Endothelial cell of umbilical vein (primary cell): ENCODE data around the gene COPS2. TPM values are rescaled to one million over a fixed set of nuclear protein-coding genes. Genes with fewer than 3 reads are reported as not detected.

ENCODE experiments used
- BruUV-seq: library from RNA; stranded (reverse); fragments of 400-500 nt; replicated peaks from 2 replicates; lab custom pipeline; 2021; lab: Mats Ljungman, UMichigan
- CTCF ChIA-PET: fragments of 300-600, 350-600 bp; sonication (Branson Sonifier 250); formaldehyde crosslinking; loops from one replicate; lab custom pipeline; 2021; ENCODE audit warnings: antibody characterized with exemption, inconsistent platforms; lab: Charles Lee
- POLR2A ChIA-PET: fragments of 300-600, 350-600 bp; sonication (Branson Sonifier 250); formaldehyde crosslinking; loops from one replicate; lab custom pipeline; 2021; ENCODE audit warnings: antibody characterized with exemption, inconsistent platforms; lab: Charles Lee
- DNase-seq: peaks from one replicate; pipeline ENCODE4 v3.0.0-alpha.2; 2011; ENCODE audit warnings: low read depth, low spot score
- FAIRE-seq: peaks from 2 replicates; lab custom pipeline; 2011; peaks lifted over from hg19 to GRCh38; lab: Jason Lieb, UNC
- H2AFZ ChIP-seq: 2 replicates; pipeline ENCODE4 v1.6.0; 2012; ENCODE audit warnings: low read depth, low read length, control low read depth, inconsistent platforms
- H3K27ac ChIP-seq: 2 replicates; pipeline ENCODE4 v1.5.1; 2011; ENCODE audit warnings: low read depth, mild to moderate bottlenecking, control low read depth, low read length, moderate library complexity; ENCODE audit not compliant: insufficient read depth
- H3K27me3 ChIP-seq, 2 experiments: 2 replicates each; pipeline versions ENCODE4 v1.6.0 to v1.6.1; 2011; ENCODE audit warnings: low read length in 2 of 2, mixed read lengths in 1 of 2; ENCODE audit not compliant: control insufficient read depth in 2 of 2, insufficient read depth in 2 of 2
- H3K36me3 ChIP-seq, 2 experiments: 2 replicates in 1 of 2; 3 replicates in 1 of 2; pipeline ENCODE4 v1.5.1; 2011; ENCODE audit warnings: low read length in 2 of 2, mild to moderate bottlenecking in 1 of 2, moderate library complexity in 1 of 2; ENCODE audit not compliant: control insufficient read depth in 2 of 2, insufficient read depth in 2 of 2; ENCODE audit errors: extremely low read depth in 1 of 2
- H3K4me1 ChIP-seq: 3 replicates; pipeline ENCODE4 v1.5.1; 2011; ENCODE audit warnings: mild to moderate bottlenecking, low read length; ENCODE audit not compliant: control insufficient read depth, insufficient read depth; ENCODE audit errors: extremely low read depth
- H3K4me2 ChIP-seq: 2 replicates; pipeline ENCODE4 v1.6.1; 2011; ENCODE audit warnings: low read length, control low read depth, mixed read lengths; ENCODE audit not compliant: insufficient read depth
- H3K4me3 ChIP-seq, 3 experiments: fragments of 200-600 bp in 1 of 3; sonication (generic), shearing (Covaris generic) in 1 of 3; replicated peaks in 1 of 3; 2 replicates each; pipeline ENCODE4 v1.5.1; 2011 to 2016; ENCODE audit warnings: control low read depth in 3 of 3, low read length in 3 of 3, mild to moderate bottlenecking in 2 of 3, inconsistent platforms in 1 of 3, low read depth in 1 of 3, moderate library complexity in 1 of 3; ENCODE audit not compliant: insufficient read depth in 1 of 3
- H3K79me2 ChIP-seq: 2 replicates; pipeline ENCODE4 v1.6.0; 2012; ENCODE audit warnings: low read length, inconsistent platforms; ENCODE audit not compliant: control insufficient read depth, insufficient read depth
- H3K9ac ChIP-seq: replicated peaks from 2 replicates; pipeline ENCODE3; 2011; ENCODE audit warnings: low read length, control low read depth; ENCODE audit not compliant: insufficient read depth; ENCODE audit errors: extremely low read depth
- H3K9me1 ChIP-seq: replicated peaks from 3 replicates; pipeline ENCODE4 v1.6.0; 2011; ENCODE audit warnings: mild to moderate bottlenecking, low read length; ENCODE audit not compliant: control insufficient read depth, insufficient read depth; ENCODE audit errors: extremely low read depth
- H3K9me3 ChIP-seq: replicated peaks from 2 replicates; pipeline ENCODE4 v1.5.1; 2012; ENCODE audit warnings: low read length, inconsistent platforms; ENCODE audit not compliant: control insufficient read depth, insufficient read depth
- H4K20me1 ChIP-seq: replicated peaks from 2 replicates; pipeline ENCODE3; 2011; ENCODE audit warnings: mild to moderate bottlenecking, low read length; ENCODE audit not compliant: control insufficient read depth, insufficient read depth; ENCODE audit errors: extremely low read depth
- CTCF ChIP-seq, 2 donors: IDR thresholded peaks; 1 replicate in 1 of 2; 2 replicates in 1 of 2; pipeline ENCODE4 v1.5.1; 2011; ENCODE audit warnings: low read length in 2 of 2, mild to moderate bottlenecking in 2 of 2, moderate library complexity in 2 of 2, control low read depth in 1 of 2, inconsistent platforms in 1 of 2, low read depth in 1 of 2; ENCODE audit not compliant: insufficient read depth in 1 of 2; ENCODE audit errors: extremely low read depth in 1 of 2
- EZH2 ChIP-seq: IDR thresholded peaks from 2 replicates; pipeline ENCODE4 v1.6.1; 2012; ENCODE audit warnings: borderline replicate concordance, low read depth, mild to moderate bottlenecking, moderate library complexity, low read length, inconsistent platforms; ENCODE audit not compliant: severe bottlenecking
- FOS ChIP-seq: IDR thresholded peaks from 2 replicates; pipeline ENCODE4 v1.6.1; 2011; ENCODE audit warnings: mild to moderate bottlenecking, low read length, moderate library complexity, borderline replicate concordance; ENCODE audit not compliant: insufficient read depth
- GATA2 ChIP-seq: IDR thresholded peaks from 2 replicates; pipeline ENCODE4 v1.7.0; 2011; ENCODE audit warnings: low read depth, mild to moderate bottlenecking, moderate library complexity, mixed read lengths, low read length; ENCODE audit not compliant: insufficient read length, insufficient read depth
- JUN ChIP-seq: IDR thresholded peaks from 2 replicates; pipeline ENCODE4 v1.6.1; 2011; ENCODE audit warnings: borderline replicate concordance, low read depth; ENCODE audit not compliant: insufficient read length, insufficient read depth
- MYC ChIP-seq: IDR thresholded peaks from one replicate; pipeline ENCODE4 v1.6.1; 2011; ENCODE audit warnings: mild to moderate bottlenecking, low read depth, low read length
- POLR2A ChIP-seq: IDR thresholded peaks from 2 replicates; pipeline ENCODE4 v1.6.1; 2012; ENCODE audit warnings: low read depth, mild to moderate bottlenecking, control low read depth, low read length
- POLR2AphosphoS5 ChIP-seq: IDR thresholded peaks from 2 replicates; pipeline ENCODE4 v1.6.1; 2012; ENCODE audit warnings: low read depth, mild to moderate bottlenecking, control low read depth, low read length, moderate library complexity; ENCODE audit not compliant: insufficient read depth
- dilution Hi-C: fragments of 300-500 bp; cut with MboI; formaldehyde crosslinking; loops from one replicate; pipeline ENCODE4 v1.15.0; 2019; ENCODE audit warnings: low sequenced_read_pairs; ENCODE audit not compliant: extremely low pct_ligation_motif_present
- intact Hi-C: fragments of 100-400 bp; cut with micrococcal nuclease; formaldehyde crosslinking; loops from one replicate; pipeline ENCODE4 v1.10.0; 2022
- polyA plus RNA-seq, 4 experiments: library from polyadenylated mRNA; depleted of rRNA in 3 of 4; stranded (reverse) in 3 of 4; unstranded in 1 of 4; fragments of >200 nt; gene quantifications; 2 replicates each; pipeline versions ENCODE4 v1.2.1 to v1.2.3, GENCODE V29; 2011 to 2012; ENCODE audit warnings: missing spikeins in 1 of 4
- total RNA-seq: library from RNA; stranded (reverse); gene quantifications from 2 replicates; pipeline ENCODE4 v1.2.3, GENCODE V29; 2021
- TF ChIP-seq, protein P1 (sequence below): IDR thresholded peaks from 2 replicates; pipeline ENCODE4 v1.6.1; 2011; ENCODE audit not compliant: insufficient read depth, insufficient read length

Gene COPS2
- total and polyA plus RNA-seq, 2 donors (not counting 3 experiments of a cell fraction or from before 2014, with no cell fraction given) = 20.2 to 79.3 TPM

- ChIA-PET CTCF (interaction anchor here (1.1 kb wide), 1 partner anchor 10 kb away, joined by 11 read pairs; no protein-coding TSS in a partner anchor), POLR2A (no interaction called here)
- intact Hi-C loops (loop anchor here (5.0 kb wide), 1 partner anchor 568 kb away; no protein-coding TSS in a partner anchor), dilution Hi-C loops (no loop called here)
- no peaks in the 10 kb centered on the region for H3K9me3 ChIP-seq
- H2AFZ ChIP-seq = no peak overlapping the region
- no peak for TF ChIP-seq GATA2
- TF ChIP-seq CTCF (IDR thresholded peaks at IDR 0.05; ENCODE audit: extremely low read depth in 1 of 2, insufficient read depth in 1 of 2, low read depth in 1 of 2, low read length in 2 of 2) = no peak
- TF ChIP-seq, protein P1, sequence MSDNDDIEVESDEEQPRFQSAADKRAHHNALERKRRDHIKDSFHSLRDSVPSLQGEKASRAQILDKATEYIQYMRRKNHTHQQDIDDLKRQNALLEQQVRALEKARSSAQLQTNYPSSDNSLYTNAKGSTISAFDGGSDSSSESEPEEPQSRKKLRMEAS = no peak
- TF ChIP-seq MYC = no peak
- TF ChIP-seq JUN = no peak
- TF ChIP-seq POLR2AphosphoS5 = no peak
- no peak for TF ChIP-seq POLR2A
- no peak for TF ChIP-seq FOS
- no peak for TF ChIP-seq EZH2
- H3K79me2 ChIP-seq = peaks cover 7% of the 10 kb centered on the region
- H3K4me3 ChIP-seq = peak overlapping the region in 1 of 3 experiments; percentile 17
- peak overlapping the region; percentile 74 for H3K9ac ChIP-seq
- peak overlapping the region; percentile 86 for H3K4me2 ChIP-seq
- no peaks in the 10 kb centered on the region for H3K27me3 ChIP-seq
- H3K4me1 ChIP-seq = peaks cover 50% of the 10 kb centered on the region
- no peak for FAIRE-seq
- H4K20me1 ChIP-seq = no peaks in the 10 kb centered on the region
- DNase-seq = no peak
- peak overlapping the region; percentile 97 for H3K27ac ChIP-seq
- no peaks in the 10 kb centered on the region for H3K9me1 ChIP-seq
- TSS peak; percentile 75 for BruUV-seq
- H3K36me3 ChIP-seq = peaks cover 0 to 16% of the 10 kb centered on the region in 2 experiments
Measured at GRCh38 chr15:49135342-49135857, 20.0 kb downstream of the COPS2 start.
